ENCODE results near the gene DLG2.

DNA sequence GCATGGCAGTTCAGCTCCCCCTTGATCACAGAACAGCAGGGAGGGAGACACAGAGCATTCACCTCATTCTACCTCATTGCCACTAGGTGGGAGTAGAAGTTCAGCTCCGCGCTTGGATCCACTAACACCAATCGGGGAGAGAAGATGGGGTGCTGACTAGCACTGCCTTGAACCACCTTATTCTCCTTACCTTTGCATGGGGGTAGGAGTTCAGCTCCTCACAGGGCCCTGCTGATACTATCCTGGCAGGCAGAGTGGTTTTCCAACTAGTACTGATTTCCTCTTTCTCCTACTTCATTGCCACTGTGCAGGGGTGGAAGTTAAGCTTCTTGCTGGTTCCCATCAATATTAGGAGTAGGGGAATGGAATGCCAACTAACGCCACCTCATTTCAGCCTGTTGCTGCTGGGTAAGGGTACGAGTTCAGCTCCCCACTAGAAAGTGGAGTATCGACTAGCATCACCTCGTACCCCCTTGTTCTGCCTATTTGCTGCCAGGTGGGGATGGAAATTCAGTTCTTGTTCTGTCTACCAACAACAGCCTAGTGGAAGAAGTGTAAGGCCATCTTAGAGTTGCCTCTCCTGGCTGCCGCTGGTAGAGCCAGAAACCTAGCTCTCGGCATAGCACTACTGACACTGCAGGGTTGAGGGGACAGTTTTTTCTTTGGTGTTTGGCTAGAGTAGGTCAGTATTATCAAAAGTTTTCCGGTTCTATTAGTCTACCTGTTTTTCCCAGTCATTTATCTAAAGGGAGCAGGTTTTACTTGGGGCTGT is 1790.1 kb downstream of the DLG2 start:
- TF ChIP-seq, protein P1, sequence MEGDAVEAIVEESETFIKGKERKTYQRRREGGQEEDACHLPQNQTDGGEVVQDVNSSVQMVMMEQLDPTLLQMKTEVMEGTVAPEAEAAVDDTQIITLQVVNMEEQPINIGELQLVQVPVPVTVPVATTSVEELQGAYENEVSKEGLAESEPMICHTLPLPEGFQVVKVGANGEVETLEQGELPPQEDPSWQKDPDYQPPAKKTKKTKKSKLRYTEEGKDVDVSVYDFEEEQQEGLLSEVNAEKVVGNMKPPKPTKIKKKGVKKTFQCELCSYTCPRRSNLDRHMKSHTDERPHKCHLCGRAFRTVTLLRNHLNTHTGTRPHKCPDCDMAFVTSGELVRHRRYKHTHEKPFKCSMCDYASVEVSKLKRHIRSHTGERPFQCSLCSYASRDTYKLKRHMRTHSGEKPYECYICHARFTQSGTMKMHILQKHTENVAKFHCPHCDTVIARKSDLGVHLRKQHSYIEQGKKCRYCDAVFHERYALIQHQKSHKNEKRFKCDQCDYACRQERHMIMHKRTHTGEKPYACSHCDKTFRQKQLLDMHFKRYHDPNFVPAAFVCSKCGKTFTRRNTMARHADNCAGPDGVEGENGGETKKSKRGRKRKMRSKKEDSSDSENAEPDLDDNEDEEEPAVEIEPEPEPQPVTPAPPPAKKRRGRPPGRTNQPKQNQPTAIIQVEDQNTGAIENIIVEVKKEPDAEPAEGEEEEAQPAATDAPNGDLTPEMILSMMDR (IDR thresholded peaks at IDR 0.05), result peak; percentile 28 to 67 (median 46)
- no peak for TF ChIP-seq POLR2A (IDR thresholded peaks at IDR 0.05)
- TF ChIP-seq POLR2AphosphoS5 (IDR thresholded peaks at IDR 0.05), result no peak

Data from sigmoid colon (tissue), 4 donors.